Adipocyte (in vitro differentiated cells): ENCODE data around the gene RAB2B.

Experiments
- DNase-seq: peaks from one replicate; pipeline ENCODE4 v3.0.0-alpha.2; 2015; ENCODE audit warnings: low read depth
- H3K27me3 ChIP-seq: replicated peaks from 2 replicates; pipeline ENCODE4 v1.7.0; 2013; ENCODE audit warnings: mild to moderate bottlenecking, low read length, moderate library complexity; ENCODE audit not compliant: control insufficient read depth, insufficient read depth
- H3K36me3 ChIP-seq: 2 replicates; pipeline ENCODE4 v1.7.0; 2013; ENCODE audit warnings: low read length, mild to moderate bottlenecking, moderate library complexity; ENCODE audit not compliant: control insufficient read depth, insufficient read depth, severe bottlenecking
- H3K4me1 ChIP-seq: 2 replicates; pipeline ENCODE4 v1.7.0; 2013; ENCODE audit warnings: mild to moderate bottlenecking, low read length, moderate library complexity; ENCODE audit not compliant: control insufficient read depth, insufficient read depth
- H3K4me3 ChIP-seq: 2 replicates; pipeline ENCODE4 v1.7.0; 2013; ENCODE audit warnings: mild to moderate bottlenecking, low read length, moderate library complexity
- H3K9ac ChIP-seq: 2 replicates; pipeline ENCODE4 v1.7.0; 2013; ENCODE audit warnings: mild to moderate bottlenecking, low read length, moderate library complexity
- H3K9me3 ChIP-seq: 2 replicates; pipeline ENCODE4 v1.7.0; 2013; ENCODE audit warnings: mild to moderate bottlenecking, low read length, moderate library complexity; ENCODE audit not compliant: control insufficient read depth

Gene RAB2B

GRCh38 chr14:21431126-21431525 is 45.6 kb downstream of the RAB2B start:
- Histone ChIP-seq H3K9ac (no peak overlapping the region), H3K27me3 (no peaks in the 10 kb centered on the region), H3K36me3 (peaks cover 58% of the 10 kb centered on the region), H3K4me1 (peaks cover 7% of the 10 kb centered on the region), H3K4me3 (no peak overlapping the region), H3K9me3 (no peaks in the 10 kb centered on the region)
- no peak for DNase-seq

GRCh38 chr14:21428930-21429329 is 47.8 kb downstream of the RAB2B start:
- Histone ChIP-seq H3K9me3 (peaks cover 5% of the 10 kb centered on the region), H3K4me1 (no peaks in the 10 kb centered on the region), H3K36me3 (peaks cover 78% of the 10 kb centered on the region), H3K4me3 (no peak overlapping the region), H3K9ac (no peak overlapping the region), H3K27me3 (no peaks in the 10 kb centered on the region)
- DNase-seq: no peak

- H3K36me3 ChIP-seq: peaks cover 98% of the 10 kb centered on the region
- H3K9me3 ChIP-seq: peaks cover 5% of the 10 kb centered on the region
- DNase-seq: no peak
- H3K27me3 ChIP-seq: no peaks in the 10 kb centered on the region
- no peak overlapping the region for H3K9ac ChIP-seq
- no peak overlapping the region for H3K4me3 ChIP-seq
- no peaks in the 10 kb centered on the region for H3K4me1 ChIP-seq
Observed at GRCh38 chr14:21426692-21427091, 50.1 kb downstream of the RAB2B start.

DNA sequence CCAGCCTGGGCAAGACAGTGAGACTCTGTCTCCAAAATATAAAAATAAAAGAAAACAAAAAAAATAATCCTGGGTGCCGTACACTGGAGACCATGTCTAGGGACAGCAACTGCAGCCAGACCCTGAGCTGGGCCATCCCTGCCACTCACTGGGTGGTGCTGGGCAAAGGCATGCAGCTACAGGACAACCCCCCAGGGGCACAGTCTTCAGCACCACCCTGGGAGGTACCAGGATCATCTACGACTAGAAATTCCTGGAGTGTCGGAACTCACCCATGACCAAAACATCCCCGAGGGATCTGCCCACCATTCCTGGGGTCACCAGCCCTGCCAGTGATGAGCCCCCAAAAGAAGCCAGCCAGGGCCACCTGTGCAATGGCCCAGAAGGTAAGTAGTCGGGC is 57.2 kb downstream of the RAB2B start:
- Histone ChIP-seq H3K4me1 (no peaks in the 10 kb centered on the region), H3K9me3 (peaks cover under 1% of the 10 kb centered on the region), H3K27me3 (no peaks in the 10 kb centered on the region), H3K4me3 (no peak overlapping the region), H3K9ac (no peak overlapping the region), H3K36me3 (peaks cover 66% of the 10 kb centered on the region)
- DNase-seq: no peak

DNA sequence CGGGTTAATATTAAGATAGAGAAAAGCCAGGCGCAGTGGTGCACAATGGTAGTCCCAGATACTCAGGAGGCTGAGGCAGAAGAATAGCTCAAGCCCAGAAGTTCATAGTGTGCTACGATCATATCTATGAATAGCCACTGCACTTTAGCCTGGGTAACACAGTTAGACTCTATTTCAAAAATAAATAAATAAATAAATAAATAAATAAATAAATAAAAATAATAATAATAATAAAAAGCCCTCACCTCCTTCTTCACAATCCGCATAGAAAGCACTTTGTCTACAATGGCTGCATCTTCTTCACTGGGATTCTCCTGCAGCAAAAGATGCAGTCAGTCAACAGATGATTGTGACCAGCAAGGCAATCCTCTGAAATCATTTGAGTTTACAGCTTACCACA is 61.4 kb downstream of the RAB2B start:
- DNase-seq: no peak
- Histone ChIP-seq H3K27me3 (no peaks in the 10 kb centered on the region), H3K36me3 (peaks cover 68% of the 10 kb centered on the region), H3K4me1 (no peaks in the 10 kb centered on the region), H3K9ac (no peak overlapping the region), H3K4me3 (no peak overlapping the region), H3K9me3 (no peaks in the 10 kb centered on the region)

DNA sequence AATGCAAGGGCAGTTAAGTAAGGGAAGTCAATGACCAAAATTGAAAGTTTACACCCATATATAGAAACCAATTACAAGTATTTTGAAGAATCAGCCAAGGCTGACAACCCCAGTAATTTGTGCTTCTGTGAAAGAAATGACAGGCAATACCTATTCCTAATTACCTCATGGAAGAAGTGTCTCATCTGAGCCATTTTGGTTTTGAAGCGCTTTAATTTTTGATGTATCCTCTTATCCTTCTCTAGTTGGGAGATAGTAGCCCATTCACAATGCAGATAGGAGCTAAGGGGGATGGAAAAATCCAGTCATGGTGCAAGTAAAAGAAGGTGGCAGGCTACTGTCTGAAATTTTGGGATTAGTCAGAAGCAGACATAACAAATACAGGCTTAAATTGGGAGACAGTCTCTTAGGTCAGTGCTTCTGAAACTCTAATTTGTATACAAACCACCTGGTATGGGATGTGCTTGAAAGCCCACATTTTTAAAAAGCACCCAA is 62.6 kb downstream of the RAB2B start:
- no peak overlapping the region for H3K4me3 ChIP-seq
- peaks cover 68% of the 10 kb centered on the region for H3K36me3 ChIP-seq
- no peaks in the 10 kb centered on the region for H3K27me3 ChIP-seq
- H3K9me3 ChIP-seq: no peaks in the 10 kb centered on the region
- no peaks in the 10 kb centered on the region for H3K4me1 ChIP-seq
- DNase-seq: no peak
- H3K9ac ChIP-seq: no peak overlapping the region
